GM19238 (cell line): ENCODE results near the gene CLK4.

Source experiments
- DNase-seq: peaks from one replicate; pipeline ENCODE4 v3.0.0; 2011; ENCODE audit warnings: low spot score; ENCODE audit not compliant: insufficient read length

CLK4 gene

GRCh38 chr5:178637356-178638074 lies 10.7 kb upstream of the CLK4 start:
- no peak for DNase-seq

- DNase-seq = no peak
These were observed 5.4 kb upstream of the CLK4 start for GRCh38 chr5:178632285-178632684.

GRCh38 chr5:178630951-178631350 lies 4.1 kb upstream of the CLK4 start:
- DNase-seq = no peak

- DNase-seq = no peak
These were observed 3.7 kb upstream of the CLK4 start for GRCh38 chr5:178630475-178630930.

- DNase-seq = no peak
These were observed 379 bp upstream of the CLK4 start for GRCh38 chr5:178627259-178627598.

GRCh38 chr5:178625679-178626483 lies 969 bp downstream of the CLK4 start:
- no peak for DNase-seq

GRCh38 chr5:178624631-178625546 lies 2.0 kb downstream of the CLK4 start:
- DNase-seq = no peak

- DNase-seq = no peak
These were observed 4.1 kb downstream of the CLK4 start for GRCh38 chr5:178622679-178623247.

GRCh38 chr5:178619390-178619789 lies 7.5 kb downstream of the CLK4 start:
- no peak for DNase-seq

GRCh38 chr5:178612299-178612698 lies 14.6 kb downstream of the CLK4 start:
- DNase-seq = no peak

- DNase-seq = no peak
These were observed 20.6 kb downstream of the CLK4 start for GRCh38 chr5:178606269-178606668.

- DNase-seq = no peak
These were observed 21.1 kb downstream of the CLK4 start for GRCh38 chr5:178605788-178606187.

GRCh38 chr5:178602752-178603151 lies 24.1 kb downstream of the CLK4 start:
- no peak for DNase-seq

- no peak for DNase-seq
These were observed 31.1 kb downstream of the CLK4 start for GRCh38 chr5:178595750-178596149.

- no peak for DNase-seq
These were observed 31.7 kb downstream of the CLK4 start for GRCh38 chr5:178595150-178595549.

GRCh38 chr5:178590924-178591423 lies 35.9 kb downstream of the CLK4 start:
- DNase-seq = no peak

- DNase-seq = no peak
These were observed 36.5 kb downstream of the CLK4 start, which contains the start of gene COL23A1 for GRCh38 chr5:178590141-178590923. COL23A1 (minus strand) TSS chr5:178590393.

- no peak for DNase-seq
These were observed 37.4 kb downstream of the CLK4 start for GRCh38 chr5:178589180-178590140.

GRCh38 chr5:178588769-178589168 lies 38.1 kb downstream of the CLK4 start:
- DNase-seq = no peak
